GM21786 (cell line): Measurements from ENCODE around the gene XIRP2.

ENCODE experiments used
- ATAC-seq: cut with Tn5 transposase; IDR thresholded peaks from one replicate; pipeline ENCODE4 v1.9.1; 2021; ENCODE audit not compliant: unreplicated experiment

The XIRP2 gene

GRCh38 chr2:167133614-167134013 lies 245.3 kb downstream of the XIRP2 start:
- no peak for ATAC-seq

- ATAC-seq, result no peak
Observed at GRCh38 chr2:167134381-167135072, 246.2 kb downstream of the XIRP2 start.

GRCh38 chr2:167135706-167136105 lies 247.4 kb downstream of the XIRP2 start:
- no peak for ATAC-seq

GRCh38 chr2:167136879-167137596 lies 248.8 kb downstream of the XIRP2 start:
- no peak for ATAC-seq

- ATAC-seq, result no peak
Observed at GRCh38 chr2:167140330-167140729, 252.1 kb downstream of the XIRP2 start.

GRCh38 chr2:167140767-167141166 lies 252.5 kb downstream of the XIRP2 start:
- no peak for ATAC-seq

- ATAC-seq, result no peak
Observed at GRCh38 chr2:167142554-167142953, 254.3 kb downstream of the XIRP2 start.

GRCh38 chr2:167144179-167144898 lies 256.1 kb downstream of the XIRP2 start:
- no peak for ATAC-seq

GRCh38 chr2:167147271-167147941 lies 259.1 kb downstream of the XIRP2 start:
- ATAC-seq, result no peak

GRCh38 chr2:167151894-167152293 lies 263.6 kb downstream of the XIRP2 start:
- ATAC-seq, result no peak

GRCh38 chr2:167157523-167157922 lies 269.2 kb downstream of the XIRP2 start:
- no peak for ATAC-seq

- ATAC-seq, result no peak
Observed at GRCh38 chr2:167177196-167177595, 288.9 kb downstream of the XIRP2 start.

- no peak for ATAC-seq
Observed at GRCh38 chr2:167181134-167181533, 292.9 kb downstream of the XIRP2 start.

GRCh38 chr2:167181688-167182087 lies 293.4 kb downstream of the XIRP2 start:
- ATAC-seq, result no peak

GRCh38 chr2:167182403-167182802 lies 294.1 kb downstream of the XIRP2 start:
- no peak for ATAC-seq

- ATAC-seq, result no peak
Observed at GRCh38 chr2:167183931-167184330, 295.7 kb downstream of the XIRP2 start.

- no peak for ATAC-seq
Observed at GRCh38 chr2:167186465-167186864, 298.2 kb downstream of the XIRP2 start.

- no peak for ATAC-seq
Observed at GRCh38 chr2:167187049-167187727, 298.9 kb downstream of the XIRP2 start.

GRCh38 chr2:167187978-167188967 lies 300.0 kb downstream of the XIRP2 start:
- no peak for ATAC-seq

- ATAC-seq, result no peak
Observed at GRCh38 chr2:167190053-167190452, 301.8 kb downstream of the XIRP2 start.
